ENCODE results near the gene PRMT3.
"Not testable (repeated sequence)": the region's sequence is repeated elsewhere in the genome, so short reads cannot be mapped to it uniquely, and the experiment has no call there.

The PRMT3 gene

DNA sequence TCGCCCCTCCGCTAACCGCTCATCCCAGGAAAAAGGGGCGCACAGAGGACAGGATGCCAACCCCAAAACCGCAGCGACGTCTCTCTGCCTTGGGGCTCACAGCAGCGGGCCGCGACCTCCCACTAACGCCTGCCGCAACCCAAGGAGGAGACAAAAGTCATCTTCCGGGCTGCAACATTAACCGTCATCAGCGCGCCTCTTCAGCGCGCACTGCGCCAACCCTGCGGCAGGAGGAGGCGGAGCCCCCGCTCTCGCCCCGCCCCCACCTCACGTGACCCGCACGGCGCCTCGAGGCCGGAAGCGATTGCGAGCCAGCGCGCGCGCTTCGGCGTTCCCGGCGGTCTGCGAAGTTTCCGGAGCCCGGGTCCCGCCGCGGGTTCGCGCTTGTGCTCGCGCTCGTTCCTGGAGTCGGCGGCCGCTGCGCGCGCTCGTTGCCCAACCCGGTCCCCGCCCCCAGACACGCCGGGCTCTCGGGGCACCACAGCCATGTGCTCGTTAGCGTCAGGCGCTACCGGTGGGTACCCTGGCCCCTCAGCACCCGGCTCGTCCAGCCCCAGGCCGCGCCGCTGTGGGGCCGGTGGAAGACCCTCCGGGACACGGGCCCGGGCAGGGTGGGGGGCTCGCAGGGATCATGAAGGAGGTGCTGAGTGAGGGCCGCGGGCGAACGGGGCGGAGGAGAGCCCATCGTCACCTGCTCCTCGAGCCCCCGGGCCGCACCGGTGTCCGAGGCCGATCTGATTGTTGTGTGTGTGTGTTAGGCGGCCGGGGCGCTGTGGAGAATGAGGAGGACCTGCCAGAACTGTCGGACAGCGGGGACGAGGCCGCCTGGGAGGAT, at the start of gene PRMT3:
PRMT3 (plus strand) TSS at position 456 of the 835 bp plus-strand sequence; CDS start at position 487, 31 bp downstream.
- peak; percentile 95 for DNase-seq (ENCODE audit: low spot score)

DNA sequence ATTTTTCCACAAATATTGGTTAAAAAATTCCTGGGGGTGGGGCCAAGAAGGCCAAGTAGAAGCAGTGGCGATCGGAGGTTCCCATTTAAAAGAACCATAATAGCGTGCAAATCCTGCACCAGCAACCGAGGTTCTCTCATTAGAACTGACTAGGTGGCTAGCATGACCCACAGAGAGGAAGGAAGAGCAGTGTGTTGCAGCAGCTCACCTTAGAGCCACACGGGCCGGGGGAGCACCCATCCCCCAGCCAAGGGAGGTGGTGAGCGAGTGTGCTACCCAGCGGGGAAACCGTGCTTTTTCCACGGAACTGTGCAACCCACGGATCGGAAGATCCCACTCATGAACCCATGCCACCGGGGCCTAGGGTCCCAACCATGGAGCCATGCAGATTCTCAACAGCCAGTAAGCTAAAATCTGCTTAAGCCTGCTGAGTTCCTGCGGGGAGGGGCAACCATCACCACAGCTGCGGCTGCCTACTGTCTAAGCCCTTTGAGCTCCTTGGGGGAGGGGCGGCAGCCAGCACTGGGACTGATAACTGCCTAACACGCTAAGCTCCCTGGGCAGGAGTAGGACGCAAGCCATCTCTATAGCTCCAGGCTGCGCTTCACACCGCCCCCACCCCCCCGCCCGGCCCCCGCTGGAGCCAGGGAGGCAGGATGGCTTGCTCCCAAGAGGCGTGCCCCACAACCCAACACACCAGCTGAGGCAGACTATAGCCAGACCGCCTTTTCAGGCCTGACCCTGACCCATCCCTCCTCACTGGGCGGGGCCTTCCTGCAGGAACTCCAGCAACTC, 45.0 kb upstream of the PRMT3 start:
- DNase-seq (ENCODE audit: low spot score): no peak

DNA sequence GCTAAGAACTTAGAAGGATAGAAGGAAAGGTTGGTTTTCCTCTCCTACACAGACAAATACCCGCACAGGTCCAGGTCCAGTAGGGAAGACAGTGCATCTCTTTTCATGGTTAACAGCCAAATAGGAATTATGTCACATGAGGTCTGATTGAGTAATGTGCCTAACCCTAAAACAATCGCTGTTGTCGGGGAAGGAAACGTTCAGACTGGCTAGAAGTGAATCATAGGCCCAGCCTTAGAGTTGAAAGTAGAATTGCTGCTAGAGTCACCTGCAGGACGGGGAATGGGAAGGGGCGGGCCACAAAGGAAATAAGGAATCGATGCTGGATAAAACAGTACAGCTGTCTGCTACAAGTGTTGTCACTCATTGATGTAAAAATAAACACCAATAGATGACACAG, 36.4 kb upstream of the PRMT3 start:
- no peak for DNase-seq (ENCODE audit: low spot score)

DNA sequence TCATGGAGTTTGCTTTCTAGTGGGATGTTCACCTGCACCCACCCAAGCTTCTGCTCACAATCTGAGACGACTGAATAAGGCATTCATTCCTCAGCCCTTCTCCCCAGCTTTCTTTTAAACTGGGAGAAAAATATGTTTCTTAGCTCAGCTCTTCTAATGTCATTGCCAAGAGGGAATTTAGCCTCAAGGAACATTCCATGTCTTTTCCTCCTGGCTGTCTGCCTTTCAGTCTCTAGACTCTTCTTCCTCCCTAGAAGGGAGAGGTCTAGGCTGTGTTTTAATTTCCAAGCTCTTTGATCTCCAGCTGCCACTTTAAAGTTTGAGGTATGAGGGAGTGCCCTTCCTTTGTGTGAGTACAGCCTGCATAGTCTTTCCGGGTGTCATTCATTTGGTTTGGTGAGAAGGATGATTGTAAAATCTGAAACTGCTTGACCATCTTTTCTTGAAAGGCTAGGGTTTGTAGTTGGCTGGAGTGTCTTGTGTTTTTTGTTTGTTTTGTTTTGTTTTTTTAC, 35.7 kb upstream of the PRMT3 start:
- DNase-seq (ENCODE audit: low spot score): no peak

DNA sequence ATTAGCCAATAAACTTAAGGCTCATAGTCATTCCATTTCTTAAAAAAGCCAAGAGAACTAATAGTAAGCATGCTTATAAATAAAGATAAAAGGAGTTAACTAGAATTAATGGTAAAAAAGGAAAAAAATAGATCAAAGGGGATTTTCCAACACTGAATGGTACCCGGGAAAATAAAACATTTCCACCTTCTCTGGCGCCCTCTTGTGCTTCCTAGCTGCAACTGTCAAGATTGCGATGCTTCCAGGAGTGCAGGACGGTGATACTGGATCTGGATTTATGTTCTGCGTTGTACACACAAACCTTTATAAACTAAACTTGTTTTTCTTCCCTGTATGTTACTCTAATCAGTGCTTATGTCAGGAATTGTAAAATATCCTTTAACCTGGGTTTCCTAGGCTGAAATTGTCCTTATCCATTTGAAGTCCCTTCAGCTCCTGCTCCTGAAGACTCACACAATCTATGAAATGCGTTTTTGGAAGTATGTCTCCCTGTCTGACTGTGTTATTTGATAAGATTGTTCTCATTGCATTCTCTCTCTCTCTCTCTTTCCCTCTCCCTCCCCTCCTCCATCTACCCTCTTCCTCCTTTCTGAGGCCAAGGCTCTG, 33.6 kb upstream of the PRMT3 start:
- peak; percentile 38 for DNase-seq (ENCODE audit: low spot score)

DNA sequence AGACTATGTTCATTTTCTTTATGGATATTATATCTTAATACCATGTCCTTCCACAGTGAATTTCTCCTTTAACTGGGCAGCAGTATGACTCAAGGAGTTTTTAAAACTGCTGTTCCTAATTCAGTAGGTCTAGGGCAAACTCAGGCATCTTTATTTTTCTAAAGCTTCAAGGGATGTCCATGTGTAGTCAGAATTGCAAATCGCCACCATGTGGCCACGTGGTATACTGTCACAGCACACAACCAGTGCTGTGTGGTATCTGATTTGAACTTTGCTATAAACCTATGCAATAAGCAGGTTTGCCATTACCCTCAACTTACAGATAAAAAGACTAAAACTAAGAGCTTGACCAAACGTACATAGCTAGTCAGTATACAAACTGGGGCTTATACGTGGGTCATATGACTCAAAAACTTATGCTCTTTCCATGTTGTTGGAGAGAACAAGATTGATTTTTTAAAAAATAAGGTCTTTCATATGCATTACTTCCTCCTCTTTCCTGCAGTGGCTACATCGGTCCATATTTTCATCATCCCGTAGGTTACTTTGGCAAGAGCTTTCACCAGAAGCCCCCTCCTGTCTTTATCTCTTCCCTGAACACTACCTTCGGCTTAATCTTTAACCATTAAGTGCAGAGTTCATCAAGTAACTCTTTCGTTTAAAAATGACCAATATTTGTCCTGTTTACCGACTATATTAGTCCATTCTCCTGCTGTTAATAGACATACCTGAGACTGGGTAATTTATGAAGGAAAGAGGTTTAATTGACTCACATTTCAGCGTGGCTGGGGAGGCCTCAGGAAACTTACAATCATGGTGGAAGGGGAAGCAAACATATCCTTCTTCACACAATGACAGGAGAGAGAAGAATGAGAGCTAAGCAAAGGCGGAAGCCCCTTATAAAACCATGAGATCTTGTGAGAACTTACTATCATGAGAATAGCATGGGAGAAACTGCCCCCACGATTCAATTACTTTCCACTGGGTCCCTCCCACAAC, 32.0 kb upstream of the PRMT3 start:
- DNase-seq (ENCODE audit: low spot score): peak; percentile 38

DNA sequence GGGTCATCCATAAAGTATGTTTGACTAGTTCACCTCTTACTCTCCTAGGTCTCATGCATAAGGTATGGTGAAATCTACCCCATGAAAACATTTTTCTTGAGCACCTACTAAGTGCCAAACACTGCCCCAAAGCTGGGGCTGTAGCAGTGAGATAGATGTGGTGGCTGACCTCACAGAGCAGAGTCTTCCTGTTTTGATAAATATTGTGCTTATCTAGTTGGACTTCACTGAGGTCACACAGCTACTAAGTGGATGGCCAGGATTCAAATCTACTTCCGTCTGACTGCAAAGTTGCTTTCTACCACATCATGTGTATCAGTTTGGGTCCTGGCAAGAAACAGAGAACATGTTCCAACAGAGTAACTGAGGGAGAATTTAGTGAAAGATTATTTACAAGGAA, 30.4 kb upstream of the PRMT3 start:
- DNase-seq (ENCODE audit: low spot score): no peak

DNA sequence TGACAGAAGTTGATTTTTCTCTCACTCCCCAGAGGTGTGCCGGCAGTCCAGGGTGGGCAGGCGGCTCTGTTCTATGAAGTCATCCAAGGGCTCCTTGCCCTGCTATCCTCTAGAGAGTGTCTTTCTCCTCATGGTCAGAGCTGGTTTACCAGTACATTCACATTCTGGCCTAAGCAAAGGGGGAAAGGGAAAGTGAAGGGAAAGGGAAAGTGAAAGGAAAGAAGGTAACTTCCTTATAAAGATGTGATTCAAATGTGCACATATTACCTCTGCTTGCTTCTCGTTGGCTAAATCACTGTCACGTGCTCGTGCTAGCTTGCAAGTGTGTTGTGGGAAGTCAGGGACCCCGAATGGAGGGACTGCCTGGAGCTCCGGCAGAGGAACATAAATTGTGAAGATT, 26.9 kb upstream of the PRMT3 start:
- peak; percentile 62 for DNase-seq (ENCODE audit: low spot score)

DNA sequence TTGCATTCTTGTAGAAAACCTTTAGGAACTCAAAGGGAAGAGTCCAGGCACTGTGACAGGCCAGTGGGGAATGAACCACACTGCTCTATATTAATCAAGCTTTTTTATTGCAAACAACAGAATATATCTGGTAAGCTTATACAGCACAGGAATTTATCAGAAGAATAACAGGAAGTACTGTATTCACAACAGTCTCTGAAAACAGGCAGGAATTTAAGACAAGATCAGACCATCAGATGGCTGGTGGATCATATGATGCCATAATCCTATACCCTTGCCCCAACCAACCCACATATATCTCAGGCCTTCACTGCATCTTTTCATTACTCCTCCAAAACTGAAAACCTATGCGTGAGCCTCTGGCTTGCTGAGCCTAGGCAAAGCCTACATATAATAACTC, 25.0 kb upstream of the PRMT3 start:
- DNase-seq (ENCODE audit: low spot score): no peak

DNA sequence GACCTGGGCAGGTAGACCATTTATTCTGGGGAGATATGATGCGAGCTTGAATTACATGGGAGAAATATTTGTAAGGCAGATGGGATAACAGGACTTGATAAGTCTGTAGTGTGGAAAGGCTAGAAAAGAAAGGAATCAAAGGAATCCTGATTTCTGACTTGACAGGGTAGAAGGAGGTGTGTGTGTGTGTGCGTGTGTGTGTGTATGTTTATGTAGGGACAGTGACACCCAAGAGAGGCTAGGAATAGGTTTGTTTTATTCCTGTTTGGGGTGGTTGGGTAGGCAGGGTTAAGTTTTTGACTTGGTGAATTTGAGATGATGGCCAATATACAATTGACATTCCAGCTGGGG, 24.4 kb upstream of the PRMT3 start:
- DNase-seq (ENCODE audit: low spot score): no peak

DNA sequence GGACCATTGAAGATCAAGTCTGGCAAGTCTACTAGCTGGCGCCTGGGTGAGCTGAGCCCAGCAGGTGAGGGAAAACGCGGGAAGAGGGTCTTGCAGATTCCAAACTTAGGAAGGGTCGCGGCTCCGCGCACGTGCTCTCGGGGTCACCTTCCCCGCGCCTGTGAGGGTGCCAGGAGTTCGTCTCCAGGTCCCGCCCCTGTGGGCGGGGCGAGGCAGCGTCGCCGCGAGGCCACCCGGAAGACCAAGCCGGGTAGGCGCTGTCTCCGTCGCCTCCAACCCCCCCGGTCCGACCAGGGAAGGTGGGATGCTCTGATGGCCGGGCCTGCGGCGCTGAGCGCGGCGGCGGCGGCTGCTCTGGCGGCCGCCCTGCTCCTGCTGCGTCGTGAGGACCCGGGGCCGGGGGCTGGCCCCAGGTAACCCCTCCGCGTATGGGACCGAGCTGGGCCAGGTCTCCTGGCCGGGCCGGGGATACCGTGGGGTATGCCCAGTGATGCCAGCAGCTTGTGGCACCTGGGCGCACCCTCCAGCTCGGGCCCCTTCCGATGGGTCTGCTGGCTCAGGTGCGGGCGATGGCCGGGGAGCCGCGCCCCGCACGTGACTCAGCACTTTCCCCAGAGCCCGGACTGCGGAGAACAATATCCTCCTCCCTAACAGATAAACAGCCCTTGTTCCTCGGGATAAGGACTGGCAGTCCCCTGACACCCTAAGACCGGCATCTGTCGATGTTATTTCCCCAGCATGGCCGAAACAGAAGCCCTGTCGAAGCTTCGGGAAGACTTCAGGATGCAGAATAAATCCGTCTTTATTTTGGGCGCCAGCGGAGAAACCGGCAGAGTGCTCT, 23.8 kb upstream of the PRMT3 start, which contains the start of gene HTATIP2:
HTATIP2 (plus strand) TSS at position 215 of the 841 bp plus-strand sequence; CDS start at position 739, 524 bp downstream.
- peak; percentile 77 for DNase-seq (ENCODE audit: low spot score)

DNA sequence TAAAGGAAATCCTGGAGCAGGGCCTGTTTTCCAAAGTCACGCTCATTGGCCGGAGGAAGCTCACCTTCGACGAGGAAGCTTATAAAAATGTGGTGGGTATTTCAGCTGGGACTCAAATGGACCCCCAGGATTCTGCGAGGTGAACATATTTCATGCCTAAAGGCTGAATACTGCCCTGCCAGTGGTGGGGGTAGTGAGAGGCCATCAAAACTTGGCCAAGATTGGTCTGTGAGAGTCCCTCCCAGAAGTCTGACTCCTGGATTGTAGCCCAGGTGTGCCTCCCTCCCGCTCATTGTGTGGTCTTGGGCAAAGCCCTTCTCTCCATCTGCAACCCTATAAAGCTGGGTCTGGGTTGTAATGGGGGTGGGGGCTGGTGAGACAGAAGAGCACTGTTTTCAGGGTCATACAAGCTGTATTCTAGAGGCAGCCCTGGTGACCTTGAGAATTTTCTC, 23.1 kb upstream of the PRMT3 start:
- DNase-seq (ENCODE audit: low spot score): no peak

DNA sequence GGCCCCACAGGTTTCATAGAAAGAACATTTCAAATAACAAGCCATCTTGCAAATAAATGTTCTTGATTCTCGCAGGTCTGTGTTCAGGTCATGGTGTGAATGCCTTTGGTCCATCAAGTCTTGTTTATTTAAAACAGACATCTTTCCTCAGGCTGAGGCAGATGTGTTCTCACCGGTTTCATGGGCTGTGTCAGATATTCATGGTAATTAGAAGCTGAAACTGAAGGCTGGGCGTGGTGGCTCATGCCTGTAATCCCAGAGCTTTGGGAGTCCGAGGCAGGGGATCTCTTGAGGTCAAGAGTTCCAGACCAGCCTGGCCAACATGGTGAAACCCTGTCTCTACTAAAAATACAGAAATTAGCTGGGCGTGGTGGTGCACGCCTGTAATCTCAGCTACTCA, 22.1 kb upstream of the PRMT3 start:
- DNase-seq (ENCODE audit: low spot score): not testable (repeated sequence)

DNA sequence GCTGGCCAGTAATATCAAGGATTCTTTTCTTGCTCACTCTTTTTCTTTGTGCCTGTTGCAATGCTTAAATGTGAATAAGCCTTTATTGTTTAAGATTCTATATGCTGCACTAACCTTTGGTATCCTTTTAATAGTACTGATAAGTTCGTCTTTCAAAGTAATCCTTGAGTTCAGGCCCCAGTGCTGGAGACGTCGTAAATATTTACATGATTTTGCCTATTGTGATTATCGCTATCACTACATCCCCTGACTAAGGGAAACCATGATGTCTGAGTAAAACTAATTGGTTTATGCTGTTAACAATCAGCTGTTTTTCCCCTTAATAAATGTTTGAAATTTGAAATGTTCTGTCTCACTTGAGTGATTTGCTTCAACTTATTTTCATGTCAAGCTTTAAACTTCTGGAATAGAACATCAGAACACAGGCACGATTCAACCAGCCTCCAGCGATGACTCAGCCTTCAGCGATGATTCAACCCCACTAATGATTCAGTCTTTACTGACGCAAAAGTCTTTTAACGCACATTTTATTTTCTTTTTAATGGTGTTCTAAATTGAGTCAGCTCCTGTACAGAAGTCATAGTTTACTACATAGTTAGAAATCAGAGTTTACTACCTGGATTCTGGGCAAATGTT, 20.1 kb upstream of the PRMT3 start:
- peak; percentile 79 for DNase-seq (ENCODE audit: low spot score)

DNA sequence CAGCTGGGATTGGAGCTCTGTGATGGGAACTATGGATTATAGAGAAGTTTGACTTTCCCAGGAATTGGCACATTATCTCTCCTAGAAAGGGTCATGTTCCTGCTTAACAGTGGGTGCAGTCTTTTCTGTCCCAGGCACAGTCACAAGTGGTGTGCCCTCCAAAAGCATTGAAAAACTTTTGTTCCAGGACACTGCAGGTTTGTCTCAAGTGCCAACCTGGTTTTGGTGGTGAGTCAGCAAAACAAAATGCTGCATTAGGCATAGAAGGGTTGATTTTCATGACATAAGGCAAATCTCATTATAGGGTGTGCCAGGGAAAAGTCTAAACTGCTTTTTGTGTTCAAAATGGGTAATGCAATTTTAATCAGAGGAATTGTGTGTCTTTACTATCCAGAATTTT, 19.1 kb upstream of the PRMT3 start:
- DNase-seq (ENCODE audit: low spot score): no peak

DNA sequence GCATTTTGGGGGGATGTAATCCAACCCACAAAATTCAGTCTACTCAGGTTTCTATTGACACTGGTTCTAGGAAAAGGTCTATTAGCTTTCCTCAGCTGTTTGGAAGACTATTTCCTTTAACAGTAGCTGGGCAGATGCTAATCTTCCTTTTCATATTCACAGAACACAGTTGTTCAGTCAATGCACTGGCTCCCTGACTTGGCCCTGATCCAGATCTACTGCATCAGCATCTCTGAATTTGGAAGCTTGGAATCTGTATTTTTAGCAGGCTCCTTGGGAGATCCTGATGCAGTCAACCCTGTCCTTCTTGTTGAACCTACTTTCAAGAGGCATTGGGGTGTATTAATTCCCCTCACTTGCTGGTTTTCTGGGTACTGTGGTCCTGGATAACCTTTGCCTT, 17.7 kb upstream of the PRMT3 start:
- DNase-seq (ENCODE audit: low spot score): no peak

DNA sequence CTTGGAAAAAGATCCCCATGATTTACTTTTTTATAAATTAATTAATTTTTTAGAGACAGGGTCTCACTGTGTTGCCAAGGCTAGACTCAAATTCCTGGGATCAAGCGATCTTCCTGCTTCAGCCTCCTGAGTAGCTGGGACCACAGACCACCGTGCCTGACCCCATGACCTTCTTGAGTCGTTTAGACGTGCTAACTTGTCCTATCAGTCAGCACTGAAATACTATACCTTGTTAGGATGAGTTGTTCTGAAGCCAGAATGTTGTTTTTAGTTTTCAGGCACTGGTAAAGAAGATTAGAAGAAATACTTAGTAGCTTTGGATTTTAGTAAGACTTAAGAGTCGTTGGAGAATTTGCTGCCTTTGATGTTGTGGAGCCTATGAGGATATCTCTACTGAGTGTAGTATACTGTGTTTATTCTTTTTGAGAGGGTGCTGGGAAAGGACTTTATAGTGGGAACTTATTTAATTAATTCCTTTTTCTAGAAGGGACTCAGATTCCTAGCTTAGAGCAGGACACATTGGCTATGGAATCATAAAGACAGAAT, 15.4 kb upstream of the PRMT3 start:
- DNase-seq (ENCODE audit: low spot score): no peak

DNA sequence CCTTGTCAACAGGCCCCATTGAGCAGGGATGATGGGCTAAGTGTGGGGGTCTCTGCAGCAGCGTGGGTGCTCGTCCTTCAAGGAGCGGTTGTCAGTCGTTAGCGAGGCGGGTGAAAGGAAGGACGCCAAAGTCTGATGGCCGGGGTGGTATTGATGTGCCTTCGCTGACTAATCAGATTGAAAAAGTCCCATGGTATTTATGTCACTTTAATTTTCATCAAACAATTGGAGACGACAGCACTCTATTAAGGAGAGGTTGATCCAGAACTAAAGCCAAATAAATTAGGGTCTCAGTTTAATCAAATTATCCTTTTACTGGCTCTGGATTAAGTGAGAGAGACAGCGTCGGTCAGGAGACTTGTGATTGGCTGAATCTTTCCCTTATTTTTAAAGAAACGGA, 14.4 kb upstream of the PRMT3 start:
- DNase-seq (ENCODE audit: low spot score): no peak

DNA sequence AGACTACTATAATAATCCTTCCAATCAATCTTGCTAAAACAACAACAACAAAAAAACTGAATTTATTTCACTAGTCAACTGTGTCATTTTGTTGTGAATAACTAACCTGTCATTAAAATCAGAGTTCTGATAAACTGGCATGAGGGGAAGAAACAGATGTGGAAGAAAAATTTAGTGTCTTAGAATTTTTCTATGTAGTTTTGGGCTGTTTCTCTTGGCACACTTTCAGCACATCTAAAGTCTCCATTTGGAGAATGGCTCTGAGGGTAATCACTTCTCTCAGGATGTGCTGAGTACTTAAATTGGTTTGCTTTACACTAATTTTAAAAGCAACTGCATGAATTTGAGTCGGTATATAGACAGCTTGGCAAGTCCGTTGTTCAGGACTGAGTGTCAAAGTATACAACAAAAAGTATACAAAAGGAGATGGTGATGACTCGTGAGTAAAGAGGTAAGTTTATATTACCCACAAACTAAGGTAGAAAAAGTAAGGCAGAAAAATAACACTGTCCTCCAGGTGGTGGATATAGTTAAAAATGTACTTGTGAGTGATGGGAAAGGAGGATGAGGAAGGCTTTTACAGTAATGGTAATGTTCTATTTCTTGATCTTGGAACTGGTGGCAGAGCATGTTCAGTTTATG, 13.8 kb upstream of the PRMT3 start:
- DNase-seq (ENCODE audit: low spot score): no peak
